ENCODE measurements around the gene STOX2.
"Not testable (repeated sequence)": the region's sequence is repeated elsewhere in the genome, so short reads cannot be mapped to it uniquely, and the experiment has no call there.

Gene STOX2

DNA sequence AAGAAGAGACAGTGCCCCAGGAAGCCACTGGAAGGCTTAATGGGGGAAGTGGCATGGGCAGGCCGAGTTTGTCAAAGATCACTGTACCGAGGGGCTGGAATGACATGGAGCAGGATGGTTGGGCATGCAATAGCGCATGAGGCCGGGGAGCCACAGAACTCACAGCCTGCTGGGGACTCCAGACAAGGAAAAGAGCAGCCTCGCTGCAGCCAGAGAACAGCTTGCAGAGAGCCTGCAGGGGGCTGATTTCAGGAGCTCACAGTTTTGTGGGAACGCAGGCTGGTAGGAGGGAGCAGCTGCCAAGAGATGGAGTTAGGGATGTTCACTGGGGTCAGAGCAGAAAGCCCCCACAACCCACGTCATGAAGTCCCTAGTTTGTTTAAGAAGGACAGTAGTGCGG is 45.4 kb downstream of the STOX2 start:
- Histone ChIP-seq H3K27ac (no peak overlapping the region), H3K4me3 (no peak overlapping the region)
- TF ChIP-seq, protein P1, sequence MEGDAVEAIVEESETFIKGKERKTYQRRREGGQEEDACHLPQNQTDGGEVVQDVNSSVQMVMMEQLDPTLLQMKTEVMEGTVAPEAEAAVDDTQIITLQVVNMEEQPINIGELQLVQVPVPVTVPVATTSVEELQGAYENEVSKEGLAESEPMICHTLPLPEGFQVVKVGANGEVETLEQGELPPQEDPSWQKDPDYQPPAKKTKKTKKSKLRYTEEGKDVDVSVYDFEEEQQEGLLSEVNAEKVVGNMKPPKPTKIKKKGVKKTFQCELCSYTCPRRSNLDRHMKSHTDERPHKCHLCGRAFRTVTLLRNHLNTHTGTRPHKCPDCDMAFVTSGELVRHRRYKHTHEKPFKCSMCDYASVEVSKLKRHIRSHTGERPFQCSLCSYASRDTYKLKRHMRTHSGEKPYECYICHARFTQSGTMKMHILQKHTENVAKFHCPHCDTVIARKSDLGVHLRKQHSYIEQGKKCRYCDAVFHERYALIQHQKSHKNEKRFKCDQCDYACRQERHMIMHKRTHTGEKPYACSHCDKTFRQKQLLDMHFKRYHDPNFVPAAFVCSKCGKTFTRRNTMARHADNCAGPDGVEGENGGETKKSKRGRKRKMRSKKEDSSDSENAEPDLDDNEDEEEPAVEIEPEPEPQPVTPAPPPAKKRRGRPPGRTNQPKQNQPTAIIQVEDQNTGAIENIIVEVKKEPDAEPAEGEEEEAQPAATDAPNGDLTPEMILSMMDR (IDR thresholded peaks at IDR 0.05), result no peak
- no peak for DNase-seq (ENCODE audit: low spot score)

DNA sequence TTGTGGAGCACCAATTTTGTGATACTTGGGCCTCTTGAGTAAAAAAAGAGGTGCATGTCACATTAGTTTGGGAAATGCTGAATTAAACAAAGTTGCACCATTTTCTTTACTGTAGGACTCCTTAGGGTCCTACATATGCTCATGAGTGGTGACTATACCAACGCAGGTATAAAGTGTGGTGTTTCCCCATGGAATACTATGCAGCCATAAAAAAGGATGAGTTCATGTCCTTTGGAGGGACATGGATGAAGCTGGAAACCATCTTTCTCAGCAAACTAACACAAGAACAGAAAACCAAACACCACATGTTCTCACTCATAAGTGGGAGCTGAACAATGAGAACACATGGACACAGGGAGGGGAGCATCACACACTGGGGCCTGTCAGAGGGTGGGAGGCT is 47.5 kb downstream of the STOX2 start:
- H3K4me3 ChIP-seq; H3K27ac ChIP-seq; DNase-seq (ENCODE audit: low spot score): not testable (repeated sequence)

DNA sequence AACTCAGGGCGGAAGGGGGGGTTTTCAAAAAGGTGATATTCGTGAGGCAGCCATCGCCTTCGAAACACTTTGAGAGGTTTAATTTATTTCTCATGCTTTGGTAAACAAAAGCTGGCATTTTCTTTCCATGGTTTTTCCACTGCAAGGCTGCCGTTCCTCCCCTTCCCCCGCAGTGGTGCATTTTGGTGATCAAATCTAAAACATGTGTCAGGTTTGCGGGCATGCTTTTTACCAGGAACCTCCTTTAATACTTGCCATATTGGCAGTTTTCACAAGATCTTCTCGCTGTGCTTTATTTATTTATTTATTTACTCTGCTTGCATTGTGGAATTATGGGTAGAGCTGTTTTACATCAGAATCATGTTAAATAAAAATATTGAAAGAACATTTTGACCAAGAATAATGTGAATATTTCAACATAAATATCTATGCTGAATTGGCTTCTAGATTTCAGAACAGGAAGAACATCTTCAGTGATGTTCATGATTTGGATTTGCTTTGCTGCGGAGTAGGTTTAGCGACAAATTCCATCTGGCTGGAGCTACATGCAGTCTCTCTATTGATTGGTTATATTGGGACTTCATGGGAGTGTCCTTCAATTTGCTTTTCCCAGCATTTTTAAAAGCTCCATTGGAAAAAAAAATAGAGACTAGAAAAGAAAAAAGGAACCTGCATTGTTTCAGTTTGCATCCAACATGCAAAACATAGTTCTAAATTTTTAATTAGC is 54.4 kb downstream of the STOX2 start:
- TF ChIP-seq, protein P1 (IDR thresholded peaks at IDR 0.05), result no peak
- peak overlapping the region; percentile 57 for H3K4me3 ChIP-seq
- no peak for DNase-seq (ENCODE audit: low spot score)
- no peak overlapping the region for H3K27ac ChIP-seq

DNA sequence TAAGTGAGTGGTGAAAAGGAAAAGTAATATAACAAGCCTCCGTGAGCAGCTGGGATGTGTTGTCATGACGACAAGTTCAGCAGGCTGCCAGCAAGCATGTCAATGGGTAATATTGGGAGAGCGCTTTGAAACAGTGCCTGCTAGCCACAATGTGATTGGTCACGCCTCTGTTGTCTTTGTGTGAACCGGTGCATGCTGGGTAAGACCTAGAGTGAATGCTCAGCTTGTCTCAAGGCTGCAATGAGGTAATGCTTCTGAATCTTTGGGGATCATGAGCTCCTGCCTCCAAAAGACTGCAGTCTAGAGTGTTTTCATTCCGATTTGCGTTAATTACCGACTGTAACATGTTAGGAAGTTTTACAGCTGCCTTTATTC is 54.9 kb downstream of the STOX2 start:
- TF ChIP-seq, protein P1 (IDR thresholded peaks at IDR 0.05), result no peak
- Histone ChIP-seq H3K4me3 (peak overlapping the region; percentile 57), H3K27ac (peak overlapping the region in 1 of 2 donors; percentile 45)
- no peak for DNase-seq (ENCODE audit: low spot score)

DNA sequence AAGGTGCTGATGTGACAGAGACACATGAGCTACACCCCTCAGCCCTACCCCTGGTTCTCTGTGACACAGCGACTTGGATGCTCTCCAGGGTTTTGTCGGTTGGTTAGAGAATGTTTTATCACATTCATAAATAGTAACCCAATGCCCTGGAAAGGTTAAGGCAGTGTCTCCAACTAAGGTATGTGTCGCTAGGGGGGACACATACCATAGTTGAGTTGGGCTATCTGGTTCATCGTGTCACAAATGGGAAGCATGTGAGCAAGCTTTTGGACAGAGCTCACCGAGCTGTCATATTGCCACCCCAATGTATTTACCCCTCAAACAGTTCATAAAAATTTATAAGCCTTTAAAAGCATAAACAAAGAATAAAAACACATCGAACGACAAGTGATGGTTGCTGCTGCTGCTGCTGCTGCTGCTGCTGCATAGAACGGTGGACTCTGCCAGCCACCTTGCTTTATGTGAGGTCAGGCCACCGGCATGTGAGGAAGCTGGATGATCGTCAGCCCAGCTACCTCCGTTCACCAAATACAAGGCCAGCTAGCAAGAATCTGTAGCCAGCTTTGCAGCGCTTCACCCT is 55.9 kb downstream of the STOX2 start:
- no peak overlapping the region for H3K4me3 ChIP-seq
- TF ChIP-seq, protein P1 (IDR thresholded peaks at IDR 0.05), result no peak
- H3K27ac ChIP-seq, result no peak overlapping the region
- no peak for DNase-seq (ENCODE audit: low spot score)

DNA sequence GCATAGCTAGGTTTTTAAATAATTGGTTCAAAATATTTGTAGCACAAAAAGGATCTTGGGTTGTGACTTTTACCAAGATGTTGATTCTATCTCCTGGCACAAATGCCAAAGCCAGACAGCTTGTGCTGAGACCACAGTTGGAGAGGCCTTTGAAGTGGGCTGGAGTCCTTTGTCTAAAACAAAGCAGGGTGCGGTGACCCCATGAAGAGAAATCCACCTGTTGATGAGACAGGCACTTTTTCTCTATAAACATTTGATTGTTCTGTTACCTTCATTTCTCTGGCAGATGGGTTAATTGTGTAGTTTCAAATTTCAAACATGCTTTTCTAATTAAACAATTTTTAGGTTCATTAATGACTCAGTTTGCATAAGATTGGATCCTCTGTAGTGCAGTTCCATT is 56.7 kb downstream of the STOX2 start:
- TF ChIP-seq, protein P1 (IDR thresholded peaks at IDR 0.05), result no peak
- no peak for DNase-seq (ENCODE audit: low spot score)
- no peak overlapping the region for H3K27ac ChIP-seq
- no peak overlapping the region for H3K4me3 ChIP-seq

DNA sequence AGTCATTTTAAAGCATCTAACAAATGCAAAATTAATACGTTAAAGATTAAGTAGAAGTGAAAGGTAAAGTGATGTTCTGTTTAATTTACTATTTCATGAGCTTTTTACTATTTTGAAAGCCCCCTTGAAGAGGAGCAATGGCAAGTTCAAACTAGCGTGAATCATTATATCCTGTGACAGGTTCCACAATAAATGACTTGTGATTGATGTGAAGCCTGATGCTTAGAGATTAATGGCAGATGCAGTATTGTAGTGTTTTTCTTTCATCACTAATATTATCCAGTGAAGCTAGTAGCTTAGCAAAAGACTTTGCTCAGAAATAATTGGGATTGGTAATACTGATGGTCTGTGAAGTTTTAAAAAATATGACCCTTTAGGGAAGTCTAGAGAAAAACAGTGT is 57.3 kb downstream of the STOX2 start:
- Histone ChIP-seq H3K27ac (no peak overlapping the region), H3K4me3 (no peak overlapping the region)
- TF ChIP-seq, protein P1 (IDR thresholded peaks at IDR 0.05), result no peak
- DNase-seq (ENCODE audit: low spot score), result no peak

Measured in coronary artery (tissue), 2 donors.